ENCODE data around the gene NR2C2AP. TPM values are rescaled to one million over a fixed set of nuclear protein-coding genes. Genes with fewer than 3 reads are reported as not detected.

Gene NR2C2AP
- total RNA-seq, 1 donor = 6.2 TPM

DNA sequence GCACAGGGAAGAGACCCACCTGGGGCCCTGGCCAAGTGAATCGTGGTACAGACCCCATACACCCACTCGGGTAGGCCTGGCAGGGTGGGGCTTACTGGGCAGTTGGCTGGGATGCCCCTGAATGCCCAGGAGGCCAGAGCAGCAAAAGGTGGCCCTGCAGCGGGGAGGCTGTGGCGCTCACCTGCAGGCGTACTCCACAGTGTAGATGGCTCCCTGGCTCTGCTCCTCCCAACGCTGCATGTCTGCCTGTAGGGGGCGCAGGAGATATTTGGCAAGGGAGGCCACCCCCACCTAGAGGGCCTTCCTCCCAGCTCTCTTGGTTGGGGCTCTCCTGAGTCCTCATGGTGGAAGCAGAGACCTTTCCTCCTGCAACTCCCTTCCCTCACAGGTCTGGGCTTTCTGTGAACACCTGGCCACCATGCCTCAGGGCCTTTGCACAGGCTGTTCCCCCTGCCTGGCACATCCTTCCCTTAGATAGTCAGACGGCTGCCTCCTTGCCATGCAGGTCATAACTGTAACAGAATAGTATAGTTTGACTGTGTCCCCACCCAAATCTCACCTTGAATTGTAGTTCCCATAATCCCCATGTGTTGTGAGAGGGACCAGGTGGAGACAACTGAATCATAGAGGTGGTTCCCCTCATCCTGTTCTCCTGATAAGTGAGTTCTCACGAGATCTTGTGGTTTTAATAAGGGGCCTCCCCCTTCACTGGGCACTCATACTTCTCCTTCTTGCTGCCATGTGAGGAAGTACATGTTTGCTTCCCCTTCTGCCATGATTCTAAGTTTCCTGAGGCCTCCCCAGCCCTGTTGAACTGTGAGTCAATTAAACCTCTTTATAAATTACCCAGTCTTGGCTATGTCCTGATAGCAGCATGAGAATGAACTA is 17.1 kb downstream of the NR2C2AP start:
- Histone ChIP-seq H3K4me3 (ENCODE audit: insufficient read depth, low read length) (no peak overlapping the region), H3K4me1 (ENCODE audit: insufficient read depth, low read length) (peaks cover 11% of the 10 kb centered on the region), H3K36me3 (ENCODE audit: insufficient read depth, low read length) (peaks cover 25% of the 10 kb centered on the region), H3K27ac (ENCODE audit: low read depth, low read length) (no peak overlapping the region), H4K20me1 (ENCODE audit: insufficient read depth, low read length) (peaks cover 7% of the 10 kb centered on the region), H3K79me2 (ENCODE audit: insufficient read depth, low read length) (peaks cover 40% of the 10 kb centered on the region), H2AFZ (ENCODE audit: low read length) (no peak overlapping the region), H3K27me3 (ENCODE audit: insufficient read depth, low read length) (no peaks in the 10 kb centered on the region), H3K4me2 (ENCODE audit: insufficient read depth, low read length) (no peak overlapping the region), H3K9me3 (ENCODE audit: low read depth, low read length) (no peaks in the 10 kb centered on the region)
- TF ChIP-seq, protein P1, sequence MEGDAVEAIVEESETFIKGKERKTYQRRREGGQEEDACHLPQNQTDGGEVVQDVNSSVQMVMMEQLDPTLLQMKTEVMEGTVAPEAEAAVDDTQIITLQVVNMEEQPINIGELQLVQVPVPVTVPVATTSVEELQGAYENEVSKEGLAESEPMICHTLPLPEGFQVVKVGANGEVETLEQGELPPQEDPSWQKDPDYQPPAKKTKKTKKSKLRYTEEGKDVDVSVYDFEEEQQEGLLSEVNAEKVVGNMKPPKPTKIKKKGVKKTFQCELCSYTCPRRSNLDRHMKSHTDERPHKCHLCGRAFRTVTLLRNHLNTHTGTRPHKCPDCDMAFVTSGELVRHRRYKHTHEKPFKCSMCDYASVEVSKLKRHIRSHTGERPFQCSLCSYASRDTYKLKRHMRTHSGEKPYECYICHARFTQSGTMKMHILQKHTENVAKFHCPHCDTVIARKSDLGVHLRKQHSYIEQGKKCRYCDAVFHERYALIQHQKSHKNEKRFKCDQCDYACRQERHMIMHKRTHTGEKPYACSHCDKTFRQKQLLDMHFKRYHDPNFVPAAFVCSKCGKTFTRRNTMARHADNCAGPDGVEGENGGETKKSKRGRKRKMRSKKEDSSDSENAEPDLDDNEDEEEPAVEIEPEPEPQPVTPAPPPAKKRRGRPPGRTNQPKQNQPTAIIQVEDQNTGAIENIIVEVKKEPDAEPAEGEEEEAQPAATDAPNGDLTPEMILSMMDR (IDR thresholded peaks at IDR 0.05; ENCODE audit: extremely low read depth, low read depth, low read length) = peak; percentile 67
- DNase-seq (ENCODE audit: insufficient read length, low spot score, missing footprints) = peak; percentile 86

DNA sequence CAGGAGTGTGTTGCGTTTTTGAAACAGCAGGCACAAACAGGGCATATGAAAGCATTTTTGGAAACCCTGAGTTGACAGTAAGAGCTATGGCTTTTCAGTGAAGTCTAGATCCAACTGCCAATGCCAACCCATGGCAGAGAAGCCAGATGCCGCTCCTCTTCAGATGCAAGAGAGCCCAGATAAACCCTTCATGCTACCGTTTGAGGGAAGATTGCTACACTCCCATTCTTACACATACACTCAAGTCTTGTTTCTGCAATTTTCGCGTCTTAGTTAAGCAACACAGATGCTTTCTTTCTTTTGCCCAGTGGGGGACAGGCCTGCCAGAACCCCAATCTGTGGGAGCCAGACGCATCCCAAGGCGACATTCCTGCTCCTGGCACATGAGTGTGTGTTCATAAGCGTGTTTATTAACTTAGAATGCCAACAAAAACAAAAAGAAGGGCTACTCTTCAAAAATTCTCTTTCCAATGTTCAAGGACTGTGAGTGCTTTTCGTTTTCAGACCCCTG is 21.7 kb downstream of the NR2C2AP start:
- no peaks in the 10 kb centered on the region for H3K27me3 ChIP-seq (ENCODE audit: insufficient read depth, low read length)
- peaks cover 6% of the 10 kb centered on the region for H4K20me1 ChIP-seq (ENCODE audit: insufficient read depth, low read length)
- TF ChIP-seq, protein P1 (IDR thresholded peaks at IDR 0.05; ENCODE audit: extremely low read depth, low read depth, low read length) = no peak
- no peak overlapping the region for H3K27ac ChIP-seq (ENCODE audit: low read depth, low read length)
- no peak overlapping the region for H2AFZ ChIP-seq (ENCODE audit: low read length)
- peak; percentile 22 for DNase-seq (ENCODE audit: insufficient read length, low spot score, missing footprints)
- no peaks in the 10 kb centered on the region for H3K4me1 ChIP-seq (ENCODE audit: insufficient read depth, low read length)
- peaks cover 3% of the 10 kb centered on the region for H3K9me3 ChIP-seq (ENCODE audit: low read depth, low read length)
- H3K79me2 ChIP-seq (ENCODE audit: insufficient read depth, low read length) = peaks cover 11% of the 10 kb centered on the region
- H3K4me3 ChIP-seq (ENCODE audit: insufficient read depth, low read length) = no peak overlapping the region
- H3K4me2 ChIP-seq (ENCODE audit: insufficient read depth, low read length) = no peak overlapping the region
- peaks cover 33% of the 10 kb centered on the region for H3K36me3 ChIP-seq (ENCODE audit: insufficient read depth, low read length)

DNA sequence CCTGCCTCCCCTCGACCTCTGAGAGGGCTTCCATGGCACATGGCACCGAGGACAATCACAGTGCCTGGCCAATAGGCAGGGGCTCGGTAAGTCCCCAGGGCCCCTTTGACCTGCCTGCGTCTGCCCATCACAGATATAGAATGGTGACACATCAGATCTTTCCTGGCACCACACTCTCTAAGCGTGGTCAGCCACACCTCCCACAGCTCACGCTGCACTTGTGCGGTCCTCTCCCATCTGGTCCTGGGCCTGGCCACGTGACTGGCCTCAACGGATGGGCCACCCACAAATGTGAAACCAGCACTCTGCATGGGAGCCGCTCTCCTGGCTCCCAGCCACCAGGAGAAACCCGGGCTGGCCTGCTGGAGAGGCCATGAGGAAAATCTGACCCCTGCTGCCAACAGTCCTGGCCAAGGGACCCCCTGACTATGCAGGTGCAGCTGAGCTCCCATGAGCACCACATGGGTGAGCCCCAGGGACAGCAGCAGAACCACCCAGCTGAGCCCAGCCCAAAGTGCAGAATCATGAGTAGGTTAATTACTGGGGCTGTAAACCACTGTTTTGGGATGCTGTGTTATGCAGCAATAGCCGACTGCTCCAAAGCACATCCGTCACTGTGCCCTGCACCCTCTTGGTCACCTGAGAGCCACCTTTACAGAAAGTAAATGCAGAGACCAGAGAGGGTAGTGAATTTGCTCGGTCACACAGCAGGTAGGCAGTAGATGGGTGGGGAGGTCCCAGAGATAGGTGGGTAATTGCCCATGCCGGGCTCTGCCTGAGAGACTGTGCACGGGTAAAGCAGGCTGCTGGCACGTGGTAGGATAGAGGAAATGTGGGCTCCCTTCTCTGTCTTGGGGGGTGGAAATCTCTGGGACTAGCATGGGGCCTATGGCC is 23.4 kb downstream of the NR2C2AP start:
- no peak overlapping the region for H3K27ac ChIP-seq (ENCODE audit: low read depth, low read length)
- peak; percentile 86 for DNase-seq (ENCODE audit: insufficient read length, low spot score, missing footprints)
- H3K36me3 ChIP-seq (ENCODE audit: insufficient read depth, low read length) = peaks cover 25% of the 10 kb centered on the region
- no peaks in the 10 kb centered on the region for H3K4me1 ChIP-seq (ENCODE audit: insufficient read depth, low read length)
- TF ChIP-seq, protein P1 (IDR thresholded peaks at IDR 0.05; ENCODE audit: extremely low read depth, low read depth, low read length) = no peak
- no peak overlapping the region for H3K4me2 ChIP-seq (ENCODE audit: insufficient read depth, low read length)
- H3K9me3 ChIP-seq (ENCODE audit: low read depth, low read length) = peaks cover 3% of the 10 kb centered on the region
- no peak overlapping the region for H2AFZ ChIP-seq (ENCODE audit: low read length)
- no peaks in the 10 kb centered on the region for H3K27me3 ChIP-seq (ENCODE audit: insufficient read depth, low read length)
- H3K4me3 ChIP-seq (ENCODE audit: insufficient read depth, low read length) = no peak overlapping the region
- H3K79me2 ChIP-seq (ENCODE audit: insufficient read depth, low read length) = no peaks in the 10 kb centered on the region
- H4K20me1 ChIP-seq (ENCODE audit: insufficient read depth, low read length) = no peaks in the 10 kb centered on the region

Measured in osteoblast (primary cell).